Measurements from ENCODE around the gene SERGEF. TPM values are rescaled to one million over a fixed set of nuclear protein-coding genes. Genes with fewer than 3 reads are reported as not detected.

Gene SERGEF
- total and polyA plus RNA-seq, 4 donors = 20.2 to 85.0 (median 26.9) TPM

DNA sequence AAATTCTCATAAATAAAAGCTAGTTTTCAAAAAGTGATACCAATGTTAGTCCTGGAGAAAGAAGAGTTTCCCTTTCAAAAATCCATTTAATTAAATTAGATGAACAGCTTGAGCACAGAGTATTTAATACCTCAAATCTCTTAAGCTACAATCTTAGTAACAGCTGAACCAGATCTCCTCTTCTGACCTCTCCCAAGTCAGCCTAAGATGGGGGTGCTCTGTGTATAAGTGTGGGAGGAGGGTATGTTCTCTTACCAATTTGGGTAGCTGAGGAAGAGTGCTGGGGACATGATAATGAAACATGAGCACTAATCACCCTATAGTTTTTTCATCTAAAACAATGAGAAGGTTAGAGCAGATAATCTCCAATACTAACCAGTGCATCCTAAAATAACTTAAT lies 23.6 kb upstream of the SERGEF start:
- Histone ChIP-seq H3K27me3 (ENCODE audit: control insufficient read depth in 3 of 3, insufficient read depth in 3 of 3, low read length in 2 of 3) (peaks cover 0 to 5% (median 0%) of the 10 kb centered on the region in 3 donors), H3K36me3 (ENCODE audit: control insufficient read depth in 4 of 4, insufficient read depth in 4 of 4, low read length in 4 of 4) (no peaks in the 10 kb centered on the region), H3K27ac (ENCODE audit: low read depth in 1 of 2, low read length in 1 of 2) (no peak overlapping the region), H3K4me3 (no peak overlapping the region), H3K9ac (ENCODE audit: insufficient read depth in 1 of 2, low read length in 2 of 2) (no peak overlapping the region), H3K9me3 (ENCODE audit: control insufficient read depth in 4 of 4, insufficient read depth in 3 of 4, low read length in 3 of 4) (no peaks in the 10 kb centered on the region), H3K4me1 (ENCODE audit: control insufficient read depth in 5 of 5, insufficient read depth in 5 of 5, low read length in 5 of 5) (no peaks in the 10 kb centered on the region)
- TF ChIP-seq, protein P1, sequence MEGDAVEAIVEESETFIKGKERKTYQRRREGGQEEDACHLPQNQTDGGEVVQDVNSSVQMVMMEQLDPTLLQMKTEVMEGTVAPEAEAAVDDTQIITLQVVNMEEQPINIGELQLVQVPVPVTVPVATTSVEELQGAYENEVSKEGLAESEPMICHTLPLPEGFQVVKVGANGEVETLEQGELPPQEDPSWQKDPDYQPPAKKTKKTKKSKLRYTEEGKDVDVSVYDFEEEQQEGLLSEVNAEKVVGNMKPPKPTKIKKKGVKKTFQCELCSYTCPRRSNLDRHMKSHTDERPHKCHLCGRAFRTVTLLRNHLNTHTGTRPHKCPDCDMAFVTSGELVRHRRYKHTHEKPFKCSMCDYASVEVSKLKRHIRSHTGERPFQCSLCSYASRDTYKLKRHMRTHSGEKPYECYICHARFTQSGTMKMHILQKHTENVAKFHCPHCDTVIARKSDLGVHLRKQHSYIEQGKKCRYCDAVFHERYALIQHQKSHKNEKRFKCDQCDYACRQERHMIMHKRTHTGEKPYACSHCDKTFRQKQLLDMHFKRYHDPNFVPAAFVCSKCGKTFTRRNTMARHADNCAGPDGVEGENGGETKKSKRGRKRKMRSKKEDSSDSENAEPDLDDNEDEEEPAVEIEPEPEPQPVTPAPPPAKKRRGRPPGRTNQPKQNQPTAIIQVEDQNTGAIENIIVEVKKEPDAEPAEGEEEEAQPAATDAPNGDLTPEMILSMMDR (IDR thresholded peaks at IDR 0.05; ENCODE audit: control extremely low read depth, extremely low read depth) = no peak
- DNase-seq = no peak
- ATAC-seq (ENCODE audit: insufficient read depth, low FRiP score) = no peak

DNA sequence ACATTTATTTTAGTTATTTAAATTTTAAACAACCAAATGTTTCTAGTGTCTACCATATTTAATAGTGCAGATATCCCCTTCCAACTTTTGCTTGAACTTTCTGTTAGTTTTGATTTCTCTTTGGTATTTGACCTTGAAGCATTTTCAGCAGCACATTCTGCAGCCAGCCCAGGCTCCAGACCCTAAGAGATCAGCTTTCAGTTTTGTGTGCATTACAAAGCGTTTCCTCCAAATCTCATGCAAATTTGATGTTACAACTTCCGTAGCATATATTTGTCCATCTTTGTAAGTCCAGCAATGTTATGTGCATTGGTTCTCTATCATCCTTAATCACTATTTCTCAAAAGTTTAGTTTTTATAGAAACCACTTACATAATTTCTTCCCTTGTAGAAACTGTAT lies 14.6 kb upstream of the SERGEF start:
- Histone ChIP-seq H3K27me3 (ENCODE audit: control insufficient read depth in 3 of 3, insufficient read depth in 3 of 3, low read length in 2 of 3) (no peaks in the 10 kb centered on the region), H3K9me3 (ENCODE audit: control insufficient read depth in 4 of 4, insufficient read depth in 3 of 4, low read length in 3 of 4) (no peaks in the 10 kb centered on the region), H3K9ac (ENCODE audit: insufficient read depth in 1 of 2, low read length in 2 of 2) (no peak overlapping the region), H3K4me3 (no peak overlapping the region), H3K36me3 (ENCODE audit: control insufficient read depth in 4 of 4, insufficient read depth in 4 of 4, low read length in 4 of 4) (no peaks in the 10 kb centered on the region), H3K4me1 (ENCODE audit: control insufficient read depth in 5 of 5, insufficient read depth in 5 of 5, low read length in 5 of 5) (no peaks in the 10 kb centered on the region), H3K27ac (ENCODE audit: low read depth in 1 of 2, low read length in 1 of 2) (no peak overlapping the region)
- no peak for ATAC-seq (ENCODE audit: insufficient read depth, low FRiP score)
- 85 to 87% methylated on average over 2 of the region's 2 CpGs for WGBS, 2 donors
- no peak for DNase-seq
- TF ChIP-seq, protein P1 (IDR thresholded peaks at IDR 0.05; ENCODE audit: control extremely low read depth, extremely low read depth) = no peak

DNA sequence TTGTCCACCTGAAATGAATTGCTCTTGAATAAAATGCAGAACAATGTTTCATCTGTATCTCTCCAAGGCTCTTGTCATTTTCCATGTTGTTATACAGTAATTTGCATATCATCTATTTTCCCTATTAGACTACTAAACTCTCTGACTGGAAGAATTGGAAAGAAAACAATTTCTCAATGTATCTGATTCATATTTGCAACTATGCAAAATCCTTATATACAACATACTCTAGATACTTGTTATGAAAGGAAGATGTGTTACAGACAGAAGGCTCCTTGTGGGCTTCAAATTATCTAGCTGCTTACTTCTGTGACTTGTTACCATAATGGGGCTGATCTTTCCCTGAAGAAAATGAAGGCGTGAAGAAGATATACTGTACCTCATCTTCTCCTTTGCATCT lies 9.6 kb upstream of the SERGEF start:
- no peak overlapping the region for H3K4me3 ChIP-seq
- no peak for ATAC-seq (ENCODE audit: insufficient read depth, low FRiP score)

DNA sequence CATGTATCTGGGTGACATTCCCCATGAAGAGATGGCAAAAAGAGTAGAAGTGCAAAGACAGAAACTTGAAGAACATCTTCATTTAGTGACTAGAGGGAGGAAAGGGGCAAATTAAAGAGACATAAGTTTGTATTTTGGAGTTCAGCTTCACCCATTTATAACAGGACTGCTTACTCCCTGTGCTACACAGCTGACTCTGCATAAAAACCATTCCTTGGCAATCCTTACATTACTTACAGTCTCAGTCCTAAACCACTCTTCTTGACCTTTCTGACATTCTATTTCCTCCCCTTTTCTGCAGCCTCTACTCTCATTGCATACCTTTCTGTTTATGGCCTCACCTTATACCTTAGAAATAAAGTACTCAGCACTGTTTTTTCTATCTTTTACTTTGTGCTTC lies 6.8 kb upstream of the SERGEF start:
- TF ChIP-seq, protein P1 (IDR thresholded peaks at IDR 0.05; ENCODE audit: control extremely low read depth, extremely low read depth) = no peak
- Histone ChIP-seq H3K9me3 (ENCODE audit: control insufficient read depth in 4 of 4, insufficient read depth in 3 of 4, low read length in 3 of 4) (no peaks in the 10 kb centered on the region), H3K9ac (ENCODE audit: insufficient read depth in 1 of 2, low read length in 2 of 2) (no peak overlapping the region), H3K4me1 (ENCODE audit: control insufficient read depth in 5 of 5, insufficient read depth in 5 of 5, low read length in 5 of 5) (no peaks in the 10 kb centered on the region), H3K27ac (ENCODE audit: low read depth in 1 of 2, low read length in 1 of 2) (no peak overlapping the region), H3K36me3 (ENCODE audit: control insufficient read depth in 4 of 4, insufficient read depth in 4 of 4, low read length in 4 of 4) (no peaks in the 10 kb centered on the region), H3K27me3 (ENCODE audit: control insufficient read depth in 3 of 3, insufficient read depth in 3 of 3, low read length in 2 of 3) (peaks cover 0 to 4% (median 0%) of the 10 kb centered on the region in 3 donors), H3K4me3 (no peak overlapping the region)
- ATAC-seq (ENCODE audit: insufficient read depth, low FRiP score) (no peak), DNase-seq (no peak)

More for the DNA sequence above, 9.6 kb upstream of the SERGEF start:
- Histone ChIP-seq H3K4me1 (ENCODE audit: control insufficient read depth in 5 of 5, insufficient read depth in 5 of 5, low read length in 5 of 5) (no peaks in the 10 kb centered on the region), H3K27me3 (ENCODE audit: control insufficient read depth in 3 of 3, insufficient read depth in 3 of 3, low read length in 2 of 3) (no peaks in the 10 kb centered on the region), H3K36me3 (ENCODE audit: control insufficient read depth in 4 of 4, insufficient read depth in 4 of 4, low read length in 4 of 4) (no peaks in the 10 kb centered on the region), H3K9ac (ENCODE audit: insufficient read depth in 1 of 2, low read length in 2 of 2) (no peak overlapping the region), H3K9me3 (ENCODE audit: control insufficient read depth in 4 of 4, insufficient read depth in 3 of 4, low read length in 3 of 4) (no peaks in the 10 kb centered on the region), H3K27ac (ENCODE audit: low read depth in 1 of 2, low read length in 1 of 2) (no peak overlapping the region)
- DNase-seq = no peak
- 93 to 94% methylated on average over 1 of the region's 1 CpG for WGBS, 2 donors
- TF ChIP-seq, protein P1 (IDR thresholded peaks at IDR 0.05; ENCODE audit: control extremely low read depth, extremely low read depth) = no peak

Data from lung (tissue), 12 donors.